Spleen (tissue), 11 donors: ENCODE measurements around the gene SPDEF. TPM values are rescaled to one million over a fixed set of nuclear protein-coding genes. Genes with fewer than 3 reads are reported as not detected.

ENCODE experiments used
- DNase-seq: peaks from one replicate; pipeline ENCODE4 v3.0.0-alpha.2; 2020
- H3K27ac ChIP-seq, 8 donors: fragments of 200-600 bp; sonication (generic) in 7 of 8; 1 replicate in 4 of 8; 2 replicates in 4 of 8; pipeline versions ENCODE4 v1.5.0 to v1.8.0; 2016 to 2021; ENCODE audit warnings: inconsistent platforms in 4 of 8, mild to moderate bottlenecking in 4 of 8, moderate library complexity in 1 of 8
- H3K27me3 ChIP-seq, 7 donors: fragments of 200-600 bp; sonication (generic) in 6 of 7; replicated peaks in 1 of 7; 1 replicate in 4 of 7; 2 replicates in 3 of 7; pipeline versions ENCODE4 v1.5.0 to v1.8.0; 2016 to 2021; ENCODE audit warnings: inconsistent platforms in 3 of 7, mild to moderate bottlenecking in 1 of 7
- H3K36me3 ChIP-seq, 6 donors: fragments of 200-600 bp; sonication (generic) in 5 of 6; 1 replicate in 4 of 6; 2 replicates in 2 of 6; pipeline versions ENCODE4 v1.5.0 to v1.8.0; 2016 to 2021; ENCODE audit warnings: inconsistent platforms in 2 of 6
- H3K4me1 ChIP-seq, 6 donors: fragments of 200-600 bp; sonication (generic) in 5 of 6; 1 replicate in 3 of 6; 2 replicates in 3 of 6; pipeline versions ENCODE4 v1.5.0 to v1.8.0; 2016 to 2021; ENCODE audit warnings: inconsistent platforms in 3 of 6
- H3K4me3 ChIP-seq, 8 donors: fragments of 200-600 bp; sonication (generic) in 7 of 8; 1 replicate in 4 of 8; 2 replicates in 4 of 8; pipeline versions ENCODE4 v1.5.0 to v1.8.0; 2016 to 2021; ENCODE audit warnings: inconsistent platforms in 4 of 8, mild to moderate bottlenecking in 4 of 8, moderate library complexity in 2 of 8
- H3K9me3 ChIP-seq, 8 donors: fragments of 200-600 bp; sonication (generic) in 7 of 8; 1 replicate in 4 of 8; 2 replicates in 4 of 8; pipeline versions ENCODE4 v1.5.0 to v1.8.0; 2016 to 2021; ENCODE audit warnings: inconsistent platforms in 4 of 8
- CTCF ChIP-seq, 11 experiments: fragments of 200-600 bp in 7 of 11; fragments of 450-650 bp in 4 of 11; sonication (generic) in 4 of 11; IDR thresholded peaks in 8 of 11; conservative IDR thresholded peaks in 3 of 11; 1 replicate in 7 of 11; 2 replicates in 4 of 11; pipeline versions ENCODE4 v1.4.0 to v1.8.0; 2016 to 2021; ENCODE audit warnings: antibody characterized with exemption in 11 of 11, inconsistent platforms in 4 of 11, mild to moderate bottlenecking in 1 of 11
- POLR2A ChIP-seq, 3 donors: fragments of 450-650 bp; IDR thresholded peaks; one replicate each; pipeline ENCODE4 v1.5.1; 2017; ENCODE audit warnings: antibody characterized with exemption in 3 of 3, mild to moderate bottlenecking in 1 of 3
- POLR2AphosphoS5 ChIP-seq, 3 donors: sonication (generic); formaldehyde crosslinking; IDR thresholded peaks; one replicate each; pipeline ENCODE4 v1.5.1; 2017; ENCODE audit warnings: antibody characterized with exemption in 3 of 3
- WGBS, 5 donors: extraction: QIAGEN DNeasy Blood & Tissue Kit in 3 of 5; methylation state at CpG; one replicate each; pipeline versions ENCODE4 v1.1.5 to v1.1.7; 2013 to 2018; 5-methylcytosine and 5-hydroxymethylcytosine counted together
- intact Hi-C: fragments of 100-400 bp; cut with DNase I; formaldehyde crosslinking; loops from one replicate; pipeline ENCODE4 v1.15.0; 2023; ENCODE audit warnings: low total_unique reads
- polyA plus RNA-seq, 3 donors: library from polyadenylated mRNA; stranded (reverse); fragments of 200-250 nt; gene quantifications; one replicate each; pipeline ENCODE4 v1.2.1, GENCODE V29; 2013
- total RNA-seq, 7 donors: library from RNA; depleted of rRNA in 3 of 7; stranded (reverse); fragments of >200 nt in 3 of 7; fragmentation: NEBNext Ultra II Directional in 4 of 7; extraction: Animal tissue kit (Norgen Biotek cat#: 25700) in 4 of 7; gene quantifications; one replicate each; pipeline versions ENCODE4 v1.1.0 to v1.2.1, GENCODE V29; 2016 to 2021
- donor health status: healthy with polysubstance abuse.
- donor health status: DM: no; HTN: no; CAD: no; lungs with moderate emphysema.
- donor health status: DM: no; HTN: no; CAD: no.
- donor health status: Bipolar disorder and iron deficiency.
- donor health status: healthy.
- donor health status: DM: no; HTN: no; CAD: no.
- donor health status: DM: yes; HTN: yes; CAD: no.

Gene SPDEF
- total and polyA plus RNA-seq, 10 donors, result 0.03 to 0.32 (median 0.13) TPM; not detected in 7

GRCh38 chr6:34549804-34550202 is 6.3 kb downstream of the SPDEF start:
- TF ChIP-seq POLR2AphosphoS5 (IDR thresholded peaks at IDR 0.05) (no peak), POLR2A (IDR thresholded peaks at IDR 0.05) (no peak), CTCF (IDR thresholded peaks at IDR 0.05 in 8 of 11, conservative IDR thresholded peaks at IDR 0.05 in 3 of 11) (no peak)
- Histone ChIP-seq H3K9me3 (no peaks in the 10 kb centered on the region), H3K4me3 (no peak overlapping the region), H3K27me3 (peaks cover 0 to 11% (median 0%) of the 10 kb centered on the region in 7 donors), H3K27ac (no peak overlapping the region), H3K36me3 (no peaks in the 10 kb centered on the region), H3K4me1 (peaks cover 0 to 17% (median 3%) of the 10 kb centered on the region in 6 donors)
- no peak for DNase-seq
- intact Hi-C loops, result no loop called here
- 84 to 96% (median 92%) methylated on average over 2 of the region's 2 CpGs for WGBS, 5 donors

GRCh38 chr6:34549026-34549803 is 6.9 kb downstream of the SPDEF start:
- no peak for TF ChIP-seq CTCF (IDR thresholded peaks at IDR 0.05 in 8 of 11, conservative IDR thresholded peaks at IDR 0.05 in 3 of 11)
- TF ChIP-seq POLR2AphosphoS5 (IDR thresholded peaks at IDR 0.05), result no peak
- TF ChIP-seq POLR2A (IDR thresholded peaks at IDR 0.05), result no peak
- WGBS, 5 donors, result 83 to 90% (median 89%) methylated on average over 15 to 16 of the region's 16 CpGs
- DNase-seq, result no peak
- Histone ChIP-seq H3K27me3 (peaks cover 0 to 11% (median 0%) of the 10 kb centered on the region in 7 donors), H3K4me1 (peaks cover 0 to 17% (median 2%) of the 10 kb centered on the region in 6 donors), H3K9me3 (no peaks in the 10 kb centered on the region), H3K4me3 (no peak overlapping the region), H3K27ac (no peak overlapping the region), H3K36me3 (no peaks in the 10 kb centered on the region)
- intact Hi-C loops, result no loop called here

- Histone ChIP-seq H3K4me1 (peaks cover 0 to 17% (median 0%) of the 10 kb centered on the region in 6 donors), H3K27ac (no peak overlapping the region), H3K27me3 (peaks cover 0 to 11% (median 0%) of the 10 kb centered on the region in 7 donors), H3K4me3 (no peak overlapping the region), H3K36me3 (no peaks in the 10 kb centered on the region), H3K9me3 (no peaks in the 10 kb centered on the region)
- TF ChIP-seq POLR2A (IDR thresholded peaks at IDR 0.05) (no peak), CTCF (IDR thresholded peaks at IDR 0.05 in 8 of 11, conservative IDR thresholded peaks at IDR 0.05 in 3 of 11) (no peak), POLR2AphosphoS5 (IDR thresholded peaks at IDR 0.05) (no peak)
- no peak for DNase-seq
- intact Hi-C loops, result no loop called here
- 84 to 91% (median 89%) methylated on average over 7 to 11 of the region's 11 CpGs for WGBS, 5 donors
These were observed 8.2 kb downstream of the SPDEF start for GRCh38 chr6:34547701-34548644.
